GM19455 (cell line): ENCODE results near the gene MIER3.

Experiments used
- ATAC-seq: cut with Tn5 transposase; IDR thresholded peaks from one replicate; pipeline ENCODE4 v1.9.1; 2021; ENCODE audit not compliant: unreplicated experiment

MIER3 gene

DNA sequence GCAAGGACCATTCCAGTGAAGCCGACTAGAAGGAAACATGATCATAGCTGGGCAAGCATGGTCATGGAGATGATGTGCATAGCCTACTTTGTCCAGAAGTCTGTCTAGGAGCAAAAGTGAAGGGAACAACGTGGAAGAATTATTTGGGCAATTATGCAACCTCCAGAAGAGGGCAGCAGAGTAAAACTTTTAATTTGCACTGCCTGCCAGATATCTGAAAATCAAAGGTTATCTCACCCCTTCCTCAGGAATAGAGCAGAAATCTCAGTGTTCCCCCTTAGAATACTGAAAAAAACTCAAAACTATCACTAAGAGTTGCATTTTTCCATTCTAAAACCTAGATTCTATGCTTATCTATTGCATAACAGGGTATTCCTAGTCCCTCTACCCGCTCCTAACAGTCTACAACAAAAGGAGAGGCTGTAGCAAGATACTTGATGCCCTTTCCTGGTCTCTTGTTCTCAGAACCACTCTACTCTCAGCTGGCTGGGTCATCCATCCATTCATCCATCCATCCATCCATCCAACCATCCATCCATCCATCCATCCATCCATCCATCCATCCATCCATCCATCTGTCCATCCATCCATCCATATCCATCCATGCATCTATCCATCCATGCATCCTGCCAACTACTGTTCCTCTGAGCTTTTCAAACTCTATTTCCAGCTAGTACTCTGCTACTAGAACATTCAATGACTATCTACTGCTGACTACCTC, 50.9 kb downstream of the MIER3 start:
- ATAC-seq: no peak

DNA sequence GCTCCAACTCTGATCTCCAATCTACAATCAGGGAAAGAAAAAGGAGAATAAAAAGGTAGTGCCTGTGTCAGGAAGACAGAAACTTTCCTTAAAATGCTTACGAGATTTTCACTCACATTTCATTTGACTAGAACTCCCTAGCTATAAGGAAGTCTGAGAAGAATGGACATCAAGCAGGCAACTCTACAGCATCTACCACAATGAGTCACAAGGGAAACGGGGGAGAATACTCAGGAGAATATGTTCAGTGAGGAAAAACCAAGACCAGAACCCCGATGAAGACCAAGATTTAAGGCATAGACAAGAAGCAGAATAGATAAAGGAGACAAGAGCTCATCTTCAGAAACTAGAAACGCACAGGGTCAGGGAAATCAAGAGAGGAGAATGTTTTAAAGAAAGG, 51.5 kb downstream of the MIER3 start:
- ATAC-seq: no peak

DNA sequence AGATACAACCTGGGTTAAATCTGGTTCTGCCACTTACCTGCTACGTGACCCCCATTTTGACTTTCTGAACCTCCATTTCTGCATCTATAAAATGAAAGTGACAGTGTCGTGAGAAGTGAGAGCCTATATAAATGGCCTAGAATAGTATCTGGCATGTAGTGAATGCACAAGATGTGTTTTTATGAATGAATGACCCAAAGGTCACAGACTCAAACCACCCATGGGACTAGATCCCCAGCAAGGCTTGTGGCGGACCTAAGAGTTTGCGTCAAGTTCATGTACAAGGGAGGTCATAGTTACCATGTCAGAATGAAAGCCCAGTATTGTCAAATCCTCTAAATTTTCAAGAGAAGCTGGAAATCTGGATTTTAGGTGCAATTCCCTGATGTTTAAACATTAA, 53.7 kb downstream of the MIER3 start:
- ATAC-seq: no peak

DNA sequence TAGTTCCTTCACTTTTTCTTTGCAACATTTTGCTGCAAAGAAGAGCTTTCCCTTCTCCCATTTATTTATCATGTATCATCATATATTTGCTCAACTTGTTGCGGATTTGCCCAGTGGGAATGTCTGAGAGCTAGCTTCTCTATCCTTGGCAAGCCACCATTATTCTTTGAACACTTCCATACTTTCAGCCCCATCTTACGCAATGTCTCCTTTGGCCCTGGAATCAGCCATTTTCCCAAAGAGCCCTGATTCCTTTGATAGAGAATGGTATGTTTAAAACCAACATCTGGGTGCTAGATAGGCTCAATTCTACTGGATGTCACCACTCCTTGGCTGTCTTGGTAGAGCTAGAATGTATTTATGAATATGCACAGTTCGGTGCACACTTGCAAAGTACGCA, 55.2 kb downstream of the MIER3 start:
- ATAC-seq: no peak

DNA sequence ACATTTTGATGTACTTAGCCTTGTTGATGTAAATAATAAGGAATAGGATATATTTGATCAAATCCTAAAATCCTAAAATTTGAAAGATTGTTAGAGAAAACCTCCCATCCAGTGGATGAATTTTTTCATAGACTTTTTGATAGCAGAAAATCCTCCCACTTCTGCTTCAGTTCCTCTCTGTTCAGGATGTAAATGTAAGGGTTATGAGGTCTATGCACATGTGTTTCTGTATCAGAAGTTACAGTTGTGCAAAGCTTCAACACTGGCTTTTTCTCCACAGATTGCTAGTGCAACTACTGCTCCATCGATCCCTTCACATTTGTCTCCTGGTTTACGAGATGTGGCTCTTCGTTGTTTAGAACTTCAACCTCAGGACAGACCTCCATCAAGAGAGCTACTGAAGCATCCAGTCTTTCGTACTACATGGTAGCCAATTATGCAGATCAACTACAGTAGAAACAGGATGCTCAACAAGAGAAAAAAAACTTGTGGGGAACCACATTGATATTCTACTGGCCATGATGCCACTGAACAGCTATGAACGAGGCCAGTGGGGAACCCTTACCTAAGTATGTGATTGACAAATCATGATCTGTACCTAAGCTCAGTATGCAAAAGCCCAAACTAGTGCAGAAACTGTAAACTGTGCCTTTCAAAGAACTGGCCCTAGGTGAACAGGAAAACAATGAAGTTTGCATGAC, 58.5 kb downstream of the MIER3 start:
- ATAC-seq: no peak

DNA sequence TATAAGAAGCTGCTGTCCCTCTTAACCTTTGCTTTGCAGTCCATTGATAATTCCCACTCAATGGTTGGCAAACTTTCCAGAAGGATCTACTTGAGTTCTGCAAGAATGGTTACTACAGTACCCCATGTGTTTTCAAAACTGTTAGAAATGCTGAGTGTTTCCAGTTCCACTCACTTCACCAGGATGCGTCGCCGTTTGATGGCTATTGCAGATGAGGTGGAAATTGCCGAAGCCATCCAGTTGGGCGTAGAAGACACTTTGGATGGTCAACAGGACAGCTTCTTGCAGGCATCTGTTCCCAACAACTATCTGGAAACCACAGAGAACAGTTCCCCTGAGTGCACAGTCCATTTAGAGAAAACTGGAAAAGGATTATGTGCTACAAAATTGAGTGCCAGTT, 70.4 kb downstream of the MIER3 start:
- no peak for ATAC-seq

DNA sequence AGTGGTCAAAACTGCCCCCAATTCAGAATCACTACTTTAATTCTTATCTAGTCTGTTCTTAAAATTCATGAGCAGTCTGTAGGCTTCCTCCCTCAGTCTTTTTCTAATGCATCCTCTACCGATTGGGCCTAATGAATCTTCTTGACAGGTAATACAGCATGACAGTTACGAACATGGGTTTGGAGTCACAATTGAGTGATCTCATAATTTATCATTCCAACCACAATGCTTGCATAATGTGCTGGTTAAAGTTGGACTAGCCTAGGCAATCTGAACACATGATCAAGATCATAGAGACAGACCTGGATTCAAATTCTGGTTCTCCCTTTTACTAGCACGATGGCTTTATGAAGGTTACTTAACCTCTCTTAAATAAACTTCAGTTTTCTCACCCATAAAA, 75.6 kb downstream of the MIER3 start:
- ATAC-seq: no peak

DNA sequence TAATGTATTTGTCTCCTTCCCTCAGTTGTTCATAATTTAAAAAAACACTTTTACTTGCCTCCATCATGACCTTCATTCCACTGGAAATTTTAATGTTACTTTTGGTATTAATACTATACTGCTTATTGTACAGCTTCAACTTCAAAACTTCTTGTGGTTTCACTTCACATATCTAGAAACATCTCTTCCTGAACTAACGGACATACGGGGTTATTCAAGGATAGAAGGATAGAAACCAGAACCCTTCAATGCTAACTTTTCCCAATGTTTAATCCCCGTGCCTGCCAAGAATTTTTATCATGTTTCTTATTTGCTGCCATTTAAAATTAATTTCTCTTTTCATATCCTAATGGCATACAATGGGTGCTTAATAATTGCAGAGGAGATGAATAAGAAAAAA, 78.9 kb downstream of the MIER3 start:
- ATAC-seq: no peak

DNA sequence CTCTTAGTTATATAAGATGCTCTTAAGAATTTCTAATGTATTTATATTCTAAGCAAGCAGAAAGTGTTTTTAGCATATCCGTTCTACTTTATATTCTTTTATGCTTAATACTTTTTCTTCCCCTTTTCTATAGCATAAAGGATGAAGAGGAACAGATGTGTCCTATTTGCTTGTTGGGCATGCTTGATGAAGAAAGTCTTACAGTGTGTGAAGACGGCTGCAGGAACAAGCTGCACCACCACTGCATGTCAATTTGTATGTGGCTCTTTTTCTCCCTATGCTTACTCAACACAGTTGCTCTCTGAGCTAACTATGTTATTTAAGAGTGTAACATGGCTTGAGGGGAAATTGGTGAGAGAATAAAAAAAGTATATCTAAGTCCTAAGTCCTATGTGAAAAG, 80.1 kb downstream of the MIER3 start:
- no peak for ATAC-seq
